Measurements from ENCODE around the gene UVRAG.
"Not testable (repeated sequence)": the region's sequence is repeated elsewhere in the genome, so short reads cannot be mapped to it uniquely, and the experiment has no call there.

The UVRAG gene

DNA sequence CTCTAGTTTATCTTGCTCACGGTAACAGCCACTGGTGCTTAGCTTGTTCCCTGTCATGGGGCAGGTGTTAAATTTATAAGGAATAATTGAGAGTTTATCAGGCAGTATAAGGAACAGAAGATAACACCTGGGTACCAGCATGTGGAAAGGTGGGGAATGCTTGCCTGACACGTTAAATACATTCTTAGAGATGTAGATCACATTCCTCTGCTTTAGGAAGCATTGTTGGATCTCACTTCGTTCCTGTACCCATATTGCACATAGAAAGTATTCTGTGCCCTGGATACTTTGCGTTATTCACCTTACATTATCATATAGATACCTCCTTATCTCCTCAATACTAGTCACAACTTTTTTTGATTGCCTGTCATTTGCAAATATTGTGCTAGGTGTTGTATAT is 114.7 kb downstream of the UVRAG start:
- DNase-seq: no peak

DNA sequence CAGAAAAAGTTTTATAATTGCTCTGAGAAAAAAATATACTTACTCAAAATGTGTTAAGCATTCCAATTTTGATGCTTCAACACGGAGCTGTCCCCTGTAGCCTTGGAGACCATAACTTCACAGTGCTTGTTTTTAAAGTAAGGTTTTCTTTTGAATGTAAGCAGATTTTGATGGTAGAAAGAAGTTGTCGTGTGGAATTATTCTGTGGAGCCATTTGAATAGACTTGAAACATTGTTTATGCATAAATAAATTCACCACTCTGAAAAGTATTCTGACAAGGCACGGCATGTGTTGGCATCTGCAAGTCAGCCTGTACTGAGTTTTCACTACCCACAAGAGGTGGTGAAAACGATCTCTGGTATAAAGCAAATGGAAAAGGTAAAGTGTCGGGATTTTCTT is 115.5 kb downstream of the UVRAG start:
- DNase-seq: no peak

DNA sequence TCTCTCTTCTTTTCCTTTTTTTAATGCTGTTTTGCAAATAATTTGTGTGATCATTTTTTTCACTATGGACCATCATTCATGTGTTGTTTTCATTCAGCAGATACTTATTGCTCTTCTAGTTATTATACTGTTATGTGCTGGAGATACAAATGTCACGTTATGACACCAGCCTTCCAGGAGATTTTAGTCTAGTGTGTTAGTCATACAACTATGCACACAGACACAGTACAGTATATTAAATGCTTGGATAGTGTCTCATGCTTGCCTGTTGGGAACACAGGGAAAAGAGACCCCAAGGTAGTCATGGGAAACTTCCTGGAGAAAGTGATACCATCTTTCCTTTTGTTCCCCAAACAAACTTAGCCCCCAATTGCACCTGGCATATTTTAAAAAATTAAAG is 116.1 kb downstream of the UVRAG start:
- DNase-seq: no peak

DNA sequence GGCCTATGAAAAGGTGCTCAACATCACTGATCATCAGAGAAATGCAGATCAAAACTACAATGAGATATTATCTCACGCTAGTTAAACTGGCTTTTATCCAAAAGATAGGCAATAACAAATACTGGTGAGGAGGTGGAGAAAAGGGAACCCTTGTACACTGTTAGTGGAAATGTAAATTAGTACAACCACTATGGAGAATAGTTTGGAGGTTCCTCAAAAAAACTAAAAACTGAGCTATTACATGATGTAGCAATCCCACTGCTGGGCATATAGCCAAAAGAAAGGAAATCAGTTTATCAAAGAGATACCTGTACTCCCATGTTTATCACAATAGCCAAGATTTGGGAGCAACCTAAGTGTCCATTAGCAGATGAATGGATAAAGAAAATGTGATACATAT is 118.7 kb downstream of the UVRAG start:
- not testable (repeated sequence) for DNase-seq

DNA sequence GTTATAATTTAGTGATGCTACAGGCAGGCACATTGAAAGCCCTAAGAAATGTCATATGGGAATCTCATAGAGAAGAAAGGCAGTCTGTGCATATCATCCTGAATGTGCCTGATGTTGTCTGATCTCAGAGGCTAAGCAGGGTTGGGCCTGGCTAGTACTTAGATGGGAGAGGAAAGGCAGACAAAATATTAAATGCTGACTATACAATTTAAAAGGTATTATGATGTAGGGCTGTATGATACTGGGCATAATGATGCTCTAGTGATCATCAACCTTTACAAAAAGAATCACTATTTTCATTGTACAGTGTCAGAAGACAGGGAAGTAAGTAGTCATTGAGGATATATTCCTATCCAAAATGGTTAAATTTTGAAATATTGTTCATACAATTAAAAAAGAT is 119.8 kb downstream of the UVRAG start:
- no peak for DNase-seq

DNA sequence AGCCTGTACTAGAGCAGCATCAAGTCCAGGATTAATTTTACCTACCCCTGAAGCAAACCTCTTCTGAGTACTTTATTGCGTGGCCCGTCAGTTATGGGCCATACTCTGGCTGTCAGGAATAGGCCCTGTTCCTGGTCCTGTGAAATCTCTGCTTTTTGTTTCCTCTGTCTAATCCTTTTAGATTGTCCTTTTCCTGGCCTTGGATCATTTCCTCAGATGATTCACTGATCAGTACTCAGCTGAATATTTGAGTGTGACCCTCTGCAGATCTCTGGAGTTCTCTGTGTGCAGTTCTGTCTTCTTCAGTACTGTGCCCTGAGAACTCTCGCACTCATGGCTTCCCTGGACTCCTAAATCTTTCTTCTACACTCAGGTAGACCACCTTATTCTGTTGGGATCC is 123.5 kb downstream of the UVRAG start:
- DNase-seq: no peak

DNA sequence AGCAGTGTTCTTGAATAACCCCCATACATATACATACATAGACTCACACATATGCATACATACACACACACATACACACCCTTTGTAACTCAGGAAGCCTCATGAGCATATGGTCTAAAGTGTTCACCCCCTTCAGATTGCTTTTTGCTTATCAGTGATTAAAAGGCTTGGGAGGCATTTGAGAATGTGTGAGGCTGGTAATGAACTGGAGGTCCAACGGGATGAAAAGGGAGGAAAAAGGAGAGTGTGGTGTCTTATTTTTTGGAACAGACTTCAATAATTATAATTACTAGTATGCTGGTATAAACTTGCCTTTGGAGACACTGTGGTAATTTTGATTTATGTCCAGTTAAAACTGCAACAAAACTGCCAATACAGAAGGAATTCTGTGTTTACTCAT is 124.5 kb downstream of the UVRAG start:
- DNase-seq: no peak

DNA sequence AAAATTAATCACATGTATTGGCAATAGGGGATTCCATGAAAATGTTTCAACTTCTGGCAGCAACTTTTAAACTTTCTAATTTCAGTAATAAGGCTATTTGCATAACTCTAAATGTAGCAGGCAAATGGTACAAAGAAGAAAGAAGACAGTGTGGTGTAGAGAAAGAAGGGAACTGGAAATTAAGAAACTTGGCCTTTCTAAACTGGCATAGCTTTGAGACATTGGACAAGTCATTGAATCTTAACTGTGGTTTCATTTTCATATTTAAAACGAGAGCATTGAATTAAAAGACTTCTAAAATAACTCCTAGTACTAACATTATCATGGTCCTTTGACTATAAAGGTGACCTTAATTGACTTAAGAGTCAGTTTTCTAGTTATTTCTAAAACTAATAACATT is 125.0 kb downstream of the UVRAG start:
- DNase-seq: no peak

DNA sequence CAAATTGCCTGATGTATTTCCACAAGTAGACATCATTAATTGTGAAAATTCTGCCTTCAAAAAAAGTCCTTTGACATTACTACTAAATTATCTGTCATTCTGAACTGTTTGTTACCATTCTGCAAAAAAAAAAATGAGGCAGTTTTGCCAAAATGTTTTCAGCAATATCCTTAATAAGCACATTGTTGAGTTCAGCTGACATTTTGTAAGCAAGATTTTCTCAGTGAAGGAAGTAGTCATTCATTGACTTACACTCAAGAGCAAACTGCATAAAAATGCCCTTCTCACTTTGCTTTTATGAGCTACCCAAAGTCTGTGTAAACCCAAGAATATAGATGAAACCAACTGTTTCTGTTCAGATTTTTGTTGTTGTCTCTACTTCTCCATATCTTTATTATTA is 125.9 kb downstream of the UVRAG start:
- no peak for DNase-seq

DNA sequence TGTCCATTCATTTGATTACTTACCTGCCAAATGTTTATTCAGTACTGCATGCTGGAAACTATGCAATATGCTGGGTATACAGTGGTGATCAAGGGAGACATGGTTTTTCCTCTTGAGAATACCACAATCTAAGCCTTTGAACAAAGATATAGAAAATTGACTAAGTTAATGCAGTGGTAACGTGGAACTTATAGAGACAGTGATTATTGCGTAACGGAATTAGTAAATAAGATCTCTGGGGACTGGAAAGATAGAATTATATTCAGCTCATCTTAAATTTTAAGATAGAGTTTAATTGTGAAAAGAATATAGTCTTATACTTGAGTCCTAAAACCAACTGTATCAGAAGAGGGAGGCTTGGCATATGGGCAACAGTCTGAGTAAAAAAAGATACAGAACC is 129.5 kb downstream of the UVRAG start:
- no peak for DNase-seq

DNA sequence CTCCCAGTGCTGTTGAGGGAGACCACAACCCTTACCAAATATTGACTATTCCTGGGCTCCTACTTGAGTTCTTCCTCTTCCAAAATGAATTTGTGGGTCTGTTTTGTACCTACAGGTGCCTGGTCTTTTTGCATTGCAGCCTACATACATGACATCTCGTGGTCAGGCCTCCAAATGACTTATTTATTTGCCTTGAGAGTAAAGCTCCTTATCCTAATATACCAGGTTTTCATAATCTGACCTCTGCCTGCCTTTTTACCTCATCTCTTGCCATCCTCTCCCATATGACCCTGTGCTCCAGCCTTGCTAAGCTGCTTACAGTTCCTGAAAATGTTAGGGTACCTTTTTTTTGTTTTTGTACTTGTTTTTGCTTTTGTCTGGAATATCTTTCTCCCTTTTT is 130.4 kb downstream of the UVRAG start:
- no peak for DNase-seq

DNA sequence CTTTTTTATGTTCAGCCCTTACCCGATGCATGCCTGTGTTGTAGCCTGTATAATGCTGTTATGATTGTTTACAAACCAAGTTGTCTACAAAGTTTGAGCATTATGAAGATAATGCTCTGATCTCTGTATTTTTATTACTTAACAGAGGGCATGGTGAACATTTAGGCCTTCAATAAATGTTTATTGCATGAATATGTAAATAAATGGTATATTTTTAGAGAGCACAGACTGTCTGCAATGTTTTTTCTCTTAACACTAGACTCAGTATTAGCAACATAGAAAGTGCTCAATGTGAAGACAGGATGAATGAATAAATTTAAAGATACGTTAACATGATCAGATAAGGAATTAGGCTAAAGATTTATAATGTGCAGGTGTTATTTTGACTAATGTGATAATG is 130.9 kb downstream of the UVRAG start:
- DNase-seq: no peak

DNA sequence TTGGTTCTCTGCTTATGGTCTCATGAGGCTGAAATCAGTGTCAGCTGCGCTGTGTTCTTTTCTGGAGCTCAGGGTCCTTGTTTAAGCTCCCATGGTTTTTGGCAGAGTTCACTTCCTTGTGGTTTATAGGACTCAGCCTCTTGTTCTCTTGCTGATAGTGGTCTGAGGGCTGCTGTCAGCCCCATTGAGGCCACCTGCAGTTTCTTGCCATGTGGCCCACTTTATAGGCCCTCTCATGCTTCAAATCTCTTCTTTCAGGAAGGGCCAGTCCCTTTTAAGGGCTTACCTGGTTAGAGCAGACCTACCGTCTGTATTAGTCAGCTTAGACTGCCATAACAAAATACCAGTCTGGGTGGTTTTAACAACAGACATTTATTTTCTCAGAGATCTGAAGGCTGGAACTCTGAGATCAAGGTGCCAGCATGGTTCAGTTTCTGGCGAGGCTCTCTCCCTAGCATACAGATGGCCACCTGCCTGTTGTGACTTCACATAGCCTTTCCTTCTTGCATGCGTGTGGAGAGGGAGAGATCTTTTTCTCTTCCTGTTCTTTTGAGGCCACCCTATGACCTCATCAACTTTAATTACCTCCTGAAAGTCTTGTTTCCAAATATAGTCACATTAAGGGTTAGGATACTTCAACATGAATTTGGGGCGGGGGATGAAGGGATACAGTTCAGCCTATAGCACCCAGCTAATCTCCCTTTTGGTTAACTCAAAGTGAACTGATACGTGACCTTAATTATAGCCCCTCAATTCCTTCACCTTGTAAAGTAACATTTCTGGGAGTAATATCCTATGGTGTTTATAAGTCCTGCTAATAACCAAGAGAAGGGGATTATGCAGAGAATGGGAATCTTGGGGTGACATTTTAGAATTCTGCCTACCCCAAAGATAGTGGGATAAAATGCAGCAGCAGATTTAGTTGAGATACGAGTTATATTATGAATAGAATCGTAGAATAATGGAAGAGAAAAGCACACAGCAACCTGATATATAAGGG is 131.8 kb downstream of the UVRAG start:
- no peak for DNase-seq

DNA sequence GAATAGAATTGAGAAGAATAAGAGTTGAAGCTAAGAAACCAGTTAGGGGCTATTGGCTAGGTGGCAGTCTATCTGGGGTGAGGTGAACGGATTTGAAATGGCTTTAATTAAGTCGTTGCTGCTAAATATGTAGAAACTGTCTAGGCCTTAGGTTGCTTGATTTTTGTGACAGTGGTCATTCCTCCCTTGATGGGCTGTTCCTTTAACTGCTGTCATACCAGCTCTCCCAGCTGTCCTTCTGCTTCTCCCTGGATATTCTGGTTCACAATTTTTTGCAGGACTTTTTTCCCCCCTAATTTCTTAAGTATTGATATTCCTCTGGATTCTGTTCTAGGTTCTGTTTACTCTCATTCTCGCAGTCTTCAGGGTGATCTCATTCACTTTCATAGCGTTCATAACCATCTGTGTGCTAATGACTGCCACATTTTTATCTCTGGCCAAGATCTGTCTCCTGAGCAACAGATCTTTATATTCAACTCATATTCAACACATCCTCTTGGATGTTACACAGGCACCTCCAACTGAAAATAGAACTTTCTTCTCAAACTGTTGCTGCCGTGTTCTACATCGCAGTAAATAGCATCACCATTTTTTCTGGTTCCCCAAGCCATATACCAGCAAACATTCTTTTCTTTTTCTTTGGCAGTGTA is 134.1 kb downstream of the UVRAG start:
- DNase-seq: no peak

DNA sequence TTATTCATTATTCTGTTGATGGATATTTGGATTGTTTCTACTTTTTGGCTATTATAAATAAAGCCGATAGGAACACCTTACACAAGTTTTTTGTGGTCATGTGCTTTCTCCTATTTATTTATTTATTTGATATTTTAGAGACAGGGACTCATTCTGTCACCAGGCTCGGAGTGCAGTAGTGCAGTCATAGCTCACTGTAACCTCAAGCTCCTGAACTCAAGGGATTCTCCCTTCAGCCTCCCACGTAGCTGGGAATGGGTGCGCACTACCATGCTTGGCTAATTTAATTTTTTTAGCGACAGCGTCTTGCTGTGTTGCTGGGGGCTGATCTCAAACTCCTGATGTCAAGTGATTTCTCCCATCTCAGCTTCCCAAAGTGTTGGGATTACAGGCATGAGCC is 135.1 kb downstream of the UVRAG start:
- DNase-seq: no peak

DNA sequence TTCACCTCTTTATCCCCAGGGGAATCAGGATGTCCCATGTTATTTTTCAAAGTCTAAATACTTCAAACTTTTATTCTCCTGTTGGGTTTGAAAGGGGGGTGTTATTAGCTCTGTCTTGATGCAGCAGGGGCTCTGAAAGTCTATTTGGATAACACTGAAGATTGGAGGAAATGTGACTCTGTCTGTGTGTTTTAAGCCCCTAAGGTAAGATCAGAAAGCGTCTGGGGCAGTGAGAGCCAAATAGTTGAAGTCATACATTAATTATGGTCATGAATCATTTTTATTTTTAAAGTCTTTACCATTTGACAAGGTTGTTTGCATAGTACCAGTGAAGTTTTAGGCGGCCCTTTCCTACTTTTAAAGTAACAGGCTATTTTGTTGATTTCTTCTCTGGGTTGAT is 139.0 kb downstream of the UVRAG start:
- DNase-seq: no peak

DNA sequence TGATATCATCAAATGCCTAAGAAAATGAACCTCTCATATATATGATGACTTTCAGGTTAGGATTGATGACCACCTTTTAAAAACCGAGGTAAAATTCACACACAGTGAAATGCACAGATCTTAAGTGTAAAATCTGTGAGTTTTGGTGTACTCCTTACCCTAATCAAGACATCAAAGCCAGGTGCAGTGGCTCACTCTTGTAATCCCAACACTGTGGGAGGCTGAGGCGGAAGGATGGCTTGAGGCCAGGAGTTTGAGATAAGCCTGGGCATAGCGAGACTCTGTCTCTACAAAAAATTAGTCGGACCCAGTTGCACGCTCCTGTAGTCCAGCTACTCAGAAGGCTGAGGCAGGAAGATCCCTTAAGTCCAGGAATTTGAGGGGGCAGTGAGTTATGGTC is 140.4 kb downstream of the UVRAG start:
- no peak for DNase-seq

DNA sequence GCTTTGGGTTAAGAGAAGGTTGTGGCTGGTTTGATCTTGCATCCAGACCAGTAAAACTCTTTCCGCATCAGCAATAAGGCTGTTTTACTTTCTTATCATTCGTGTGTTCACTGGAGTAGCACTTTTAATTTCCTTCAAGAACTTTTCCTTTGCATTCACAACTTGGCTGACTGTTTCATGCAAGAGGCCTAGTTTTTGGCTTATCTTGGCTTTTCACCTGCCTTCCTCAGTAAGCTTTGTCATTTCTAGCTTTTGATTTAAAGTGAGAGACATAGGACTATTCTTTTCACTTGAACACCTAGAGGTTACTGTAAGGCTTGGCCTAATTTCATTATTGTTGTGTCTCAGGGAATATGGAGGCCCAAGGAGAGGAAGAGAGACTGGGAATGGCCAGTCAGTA is 144.5 kb downstream of the UVRAG start:
- DNase-seq: no peak

DNA sequence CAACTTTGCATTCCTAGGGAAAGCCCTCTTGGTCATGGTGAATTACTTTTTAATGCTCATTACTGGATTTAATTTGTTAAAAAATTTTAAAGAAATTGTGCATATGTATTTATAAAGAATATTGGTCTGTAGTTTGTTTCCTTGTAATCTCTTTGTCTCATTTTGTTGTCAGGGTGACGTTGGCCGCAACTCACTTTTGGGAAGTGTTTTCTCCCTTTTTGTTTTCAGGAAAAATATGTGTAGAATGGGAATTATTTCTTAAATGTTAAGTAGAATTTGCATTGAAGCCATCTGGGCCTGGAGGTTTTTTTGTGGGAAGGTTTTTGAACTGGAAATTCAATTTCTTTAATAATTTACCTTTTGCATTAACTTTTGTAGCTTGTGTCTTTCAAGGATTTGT is 149.1 kb downstream of the UVRAG start:
- DNase-seq: no peak

DNA sequence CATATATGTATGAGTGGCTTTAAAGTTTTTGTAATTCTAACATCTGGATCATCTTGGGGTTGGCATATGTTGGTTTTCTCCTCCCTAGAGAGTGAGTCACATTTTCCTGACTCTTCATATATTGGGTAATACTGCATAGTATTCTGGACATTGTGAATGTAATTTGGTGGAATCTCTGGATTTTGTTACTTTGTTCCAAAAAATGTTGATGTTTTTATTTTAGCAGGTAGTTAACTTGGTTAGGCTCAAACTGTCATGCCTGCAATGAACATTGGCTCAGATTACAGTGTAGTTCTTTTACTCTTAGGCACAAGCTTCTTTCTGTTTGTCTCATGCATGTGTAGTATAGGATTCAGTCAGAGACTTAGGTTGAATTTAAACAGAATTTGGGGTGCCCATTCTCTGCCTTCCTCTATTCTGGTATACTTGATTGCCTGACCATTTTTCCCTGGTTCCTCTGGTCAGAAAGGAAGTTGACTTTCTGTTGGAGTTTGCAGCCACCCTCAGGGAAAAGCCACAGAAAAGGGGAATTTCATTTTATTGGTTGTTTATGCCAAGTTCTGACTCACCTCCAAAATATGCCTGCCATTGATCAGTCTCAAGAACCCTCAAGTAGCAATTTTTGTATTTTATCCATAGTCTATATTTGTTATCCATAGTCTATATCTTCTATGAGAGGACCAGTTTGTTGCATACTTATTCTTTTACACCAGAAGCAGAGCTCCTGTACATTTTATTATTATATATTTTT is 151.7 kb downstream of the UVRAG start:
- DNase-seq: peak in 1 of 5 experiments; percentile 11

DNA sequence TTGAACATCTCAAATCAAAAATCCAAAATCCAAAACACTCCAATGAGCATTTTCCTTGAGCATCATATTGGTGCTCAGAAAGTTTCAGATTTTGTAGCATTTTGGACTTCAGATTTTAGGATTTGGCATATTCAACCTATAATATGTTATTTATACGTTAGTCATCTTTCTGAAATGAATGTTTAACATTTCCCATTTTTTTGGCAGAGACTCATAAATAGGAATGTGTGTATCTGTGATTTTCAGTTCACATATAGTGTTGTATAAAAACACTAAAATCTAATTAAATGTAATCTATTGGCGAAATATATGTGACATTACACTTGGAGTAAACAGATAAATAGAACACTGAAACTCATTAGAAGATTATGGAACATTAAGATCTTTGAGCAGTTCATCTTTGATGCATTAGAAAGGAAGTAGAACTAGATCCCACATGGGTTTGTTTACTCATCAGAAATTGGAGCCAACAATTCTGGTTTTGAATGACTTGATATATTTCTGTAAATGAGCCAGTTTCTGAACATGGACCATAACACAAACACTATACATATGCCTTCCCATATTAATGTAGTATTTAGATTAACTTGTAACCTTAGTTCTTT is 153.1 kb downstream of the UVRAG start:
- DNase-seq: no peak

DNA sequence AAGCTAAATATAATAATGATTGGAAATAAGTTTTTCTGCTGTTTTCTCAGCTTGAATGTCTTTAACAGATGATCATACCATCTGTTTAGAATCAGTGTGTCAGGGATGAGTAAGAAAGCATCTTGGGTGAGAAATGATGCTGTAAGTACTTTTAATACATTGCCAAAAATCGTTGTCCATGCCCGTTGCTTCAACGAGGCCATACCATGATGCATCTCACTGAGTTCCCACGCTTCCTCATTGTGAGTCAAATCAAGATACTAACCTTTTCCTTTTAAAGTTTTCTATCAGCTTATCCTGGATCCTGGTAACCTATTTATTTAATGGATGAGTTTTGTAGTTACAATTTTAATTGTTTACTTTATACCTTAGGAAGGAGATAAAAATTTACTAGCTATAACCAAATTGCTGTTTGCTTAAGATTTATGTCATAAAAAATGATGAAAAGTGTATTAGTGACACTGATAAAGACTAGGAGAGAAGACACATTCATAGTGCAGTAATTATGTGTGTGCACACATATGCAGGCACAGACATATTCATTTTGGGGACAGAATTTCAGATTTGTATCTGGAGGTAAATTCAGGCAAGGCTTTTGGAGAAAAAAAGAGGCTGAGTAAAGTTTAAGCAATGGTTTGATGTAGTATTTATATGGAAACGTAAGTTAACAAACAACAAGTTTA is 154.8 kb downstream of the UVRAG start:
- no peak for DNase-seq
